ENCODE results near the gene IFITM10.
A peak's percentile ranks its signal among the peaks of the same experiment; 100 is the strongest.

The IFITM10 gene

DNA sequence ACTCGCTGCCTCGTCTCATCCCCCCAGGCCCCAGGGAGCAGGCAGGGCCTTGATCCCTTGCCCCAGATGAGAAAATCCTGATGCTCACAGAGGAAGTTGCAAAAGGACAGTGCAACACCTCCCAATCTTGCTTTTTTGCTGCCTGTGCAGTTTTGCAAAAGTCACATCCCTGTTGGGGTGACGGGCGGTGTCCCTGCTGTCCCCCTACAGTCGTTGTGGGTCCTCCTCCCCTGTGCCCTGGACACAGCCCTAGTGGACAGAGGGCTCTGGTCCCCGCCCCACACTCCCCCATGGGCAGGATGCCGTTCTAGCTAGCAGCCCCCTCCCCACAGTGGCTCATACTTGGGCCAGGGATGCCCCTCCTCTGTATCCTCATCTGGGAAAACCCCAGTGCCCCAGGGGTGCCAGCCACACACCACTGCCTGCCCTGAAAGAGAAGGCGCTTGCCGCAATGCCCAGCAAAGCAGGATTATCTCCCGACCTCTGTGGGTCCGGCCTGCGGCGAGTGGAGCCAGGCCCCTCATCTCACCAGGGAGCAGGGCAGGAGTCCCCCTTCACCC is 31.7 kb upstream of the IFITM10 start:
- Mint-ChIP-seq H3K27ac (ENCODE audit: low read depth) (no peak overlapping the region), H3K9me3 (no peaks in the 10 kb centered on the region)

DNA sequence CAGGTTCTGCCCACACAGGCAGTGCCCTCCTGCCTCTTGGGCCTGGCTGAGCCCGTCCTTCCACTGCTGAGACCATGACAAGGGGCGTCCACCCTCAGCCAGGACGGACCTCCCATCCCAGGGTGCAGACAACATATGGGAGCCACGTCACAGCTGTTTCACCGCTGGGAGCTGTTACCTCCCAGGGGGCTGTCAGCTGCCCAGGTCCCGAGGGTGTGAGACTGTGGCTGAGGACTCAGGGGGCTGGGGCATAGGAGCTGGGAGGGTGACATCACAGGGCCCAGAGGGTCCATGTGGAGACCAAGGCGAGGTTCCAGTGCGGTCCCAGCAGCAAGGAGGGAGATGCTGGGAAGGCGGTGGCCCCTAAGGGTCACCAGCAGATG is 31.2 kb upstream of the IFITM10 start:
- Mint-ChIP-seq H3K4me3 (no peak overlapping the region), H3K9me3 (no peaks in the 10 kb centered on the region), H3K4me1 (peaks cover 16% of the 10 kb centered on the region), H3K36me3 (ENCODE audit: insufficient read depth) (no peaks in the 10 kb centered on the region), H3K27me3 (no peaks in the 10 kb centered on the region), H3K27ac (ENCODE audit: low read depth) (no peak overlapping the region)
- DNase-seq (ENCODE audit: low spot score in 2 of 2) (no peak), ATAC-seq (replicated peaks; ENCODE audit: extremely low read depth, poor library complexity, severe bottlenecking) (no peak)

More for the DNA sequence above, 31.7 kb upstream of the IFITM10 start:
- DNase-seq (ENCODE audit: low spot score in 2 of 2) (no peak), ATAC-seq (replicated peaks; ENCODE audit: extremely low read depth, poor library complexity, severe bottlenecking) (no peak)
- no peaks in the 10 kb centered on the region for H3K36me3 Mint-ChIP-seq (ENCODE audit: insufficient read depth)
- no peak overlapping the region for H3K4me3 Mint-ChIP-seq
- peaks cover 16% of the 10 kb centered on the region for H3K4me1 Mint-ChIP-seq
- H3K27me3 Mint-ChIP-seq, result no peaks in the 10 kb centered on the region

GRCh38 chr11:1780700-1781592 is 30.6 kb upstream of the IFITM10 start:
- DNase-seq (ENCODE audit: low spot score in 2 of 2) (no peak), ATAC-seq (replicated peaks; ENCODE audit: extremely low read depth, poor library complexity, severe bottlenecking) (no peak)
- no peaks in the 10 kb centered on the region for H3K36me3 Mint-ChIP-seq (ENCODE audit: insufficient read depth)
- H3K9me3 Mint-ChIP-seq, result no peaks in the 10 kb centered on the region
- H3K4me3 Mint-ChIP-seq, result no peak overlapping the region
- peaks cover 16% of the 10 kb centered on the region for H3K4me1 Mint-ChIP-seq
- no peaks in the 10 kb centered on the region for H3K27me3 Mint-ChIP-seq
- H3K27ac Mint-ChIP-seq (ENCODE audit: low read depth), result no peak overlapping the region

GRCh38 chr11:1779806-1780699 is 29.7 kb upstream of the IFITM10 start:
- no peaks in the 10 kb centered on the region for H3K27me3 Mint-ChIP-seq
- peaks cover 16% of the 10 kb centered on the region for H3K4me1 Mint-ChIP-seq
- DNase-seq (ENCODE audit: low spot score in 2 of 2), result no peak
- ATAC-seq (replicated peaks; ENCODE audit: extremely low read depth, poor library complexity, severe bottlenecking), result no peak
- no peaks in the 10 kb centered on the region for H3K9me3 Mint-ChIP-seq
- H3K4me3 Mint-ChIP-seq, result no peak overlapping the region
- no peak overlapping the region for H3K27ac Mint-ChIP-seq (ENCODE audit: low read depth)
- H3K36me3 Mint-ChIP-seq (ENCODE audit: insufficient read depth), result no peaks in the 10 kb centered on the region

- no peak for DNase-seq (ENCODE audit: low spot score in 2 of 2)
- Mint-ChIP-seq H3K4me3 (no peak overlapping the region), H3K9me3 (no peaks in the 10 kb centered on the region), H3K27ac (ENCODE audit: low read depth) (no peak overlapping the region), H3K36me3 (ENCODE audit: insufficient read depth) (no peaks in the 10 kb centered on the region), H3K27me3 (no peaks in the 10 kb centered on the region), H3K4me1 (peaks cover 11% of the 10 kb centered on the region)
- ATAC-seq (replicated peaks; ENCODE audit: extremely low read depth, poor library complexity, severe bottlenecking), result no peak
These were observed 28.8 kb upstream of the IFITM10 start for GRCh38 chr11:1779034-1779805.

DNA sequence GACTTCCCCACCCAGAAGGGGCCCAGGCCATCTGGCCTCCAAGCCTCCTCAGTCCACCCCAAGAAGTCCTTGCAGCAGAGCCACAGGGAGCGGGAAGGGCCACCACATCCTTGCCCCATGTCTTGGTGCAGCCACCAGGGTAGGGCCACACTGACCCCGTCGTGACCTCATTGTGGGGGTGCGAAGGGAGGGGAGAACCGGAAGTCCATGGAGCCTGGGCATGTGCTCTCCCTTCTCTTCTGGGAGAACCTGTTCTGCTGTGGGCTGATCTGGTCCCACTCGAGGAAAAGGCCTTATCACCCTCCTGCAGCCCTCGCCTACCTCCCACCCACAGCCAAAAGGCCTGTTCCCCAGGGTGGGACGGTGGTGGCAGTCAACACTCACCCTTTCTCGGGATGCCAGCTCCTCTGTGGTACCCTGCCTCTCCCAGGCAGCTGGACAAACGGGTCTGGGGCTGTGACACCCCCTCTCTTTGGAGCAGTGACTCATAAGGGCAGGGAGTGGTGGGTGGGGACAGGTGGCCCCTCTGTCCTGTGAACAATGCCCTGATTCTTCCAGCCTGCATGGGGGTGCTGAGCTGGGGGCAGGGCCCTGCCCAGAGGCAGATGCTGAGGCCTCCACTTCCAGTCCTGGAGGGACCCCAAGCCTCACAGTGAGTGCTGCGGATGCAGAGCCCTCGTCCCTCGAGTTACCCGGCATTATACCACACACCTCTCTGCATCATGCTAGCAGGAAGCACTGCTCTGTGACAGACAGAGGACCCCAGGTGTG is 27.9 kb upstream of the IFITM10 start:
- Mint-ChIP-seq H3K36me3 (ENCODE audit: insufficient read depth) (no peaks in the 10 kb centered on the region), H3K4me1 (peaks cover 20% of the 10 kb centered on the region), H3K27me3 (no peaks in the 10 kb centered on the region), H3K27ac (ENCODE audit: low read depth) (no peak overlapping the region), H3K9me3 (no peaks in the 10 kb centered on the region), H3K4me3 (no peak overlapping the region)
- DNase-seq (ENCODE audit: low spot score in 2 of 2) (no peak), ATAC-seq (replicated peaks; ENCODE audit: extremely low read depth, poor library complexity, severe bottlenecking) (no peak)

DNA sequence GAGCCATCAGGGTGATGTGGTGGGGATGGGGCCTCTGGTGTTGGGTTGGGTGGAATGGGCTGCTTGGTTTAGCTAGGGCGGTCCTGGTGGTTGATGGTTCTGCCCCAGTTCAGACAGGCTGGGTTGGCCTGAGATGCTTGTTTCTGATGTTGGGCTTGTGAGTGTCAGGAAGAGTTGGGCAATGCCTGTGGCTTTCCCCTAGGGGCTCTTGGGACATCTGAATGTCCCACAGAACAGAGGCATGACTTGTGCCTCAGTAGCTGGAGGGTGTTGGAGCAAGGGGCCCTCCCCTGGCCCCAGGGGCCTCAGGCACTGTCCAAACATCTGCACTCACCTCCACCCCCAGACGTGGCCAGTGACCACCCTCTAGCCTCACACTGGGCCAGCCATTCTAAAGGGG is 27.3 kb upstream of the IFITM10 start:
- Mint-ChIP-seq H3K4me1 (peaks cover 25% of the 10 kb centered on the region), H3K4me3 (no peak overlapping the region), H3K9me3 (no peaks in the 10 kb centered on the region), H3K27me3 (no peaks in the 10 kb centered on the region), H3K36me3 (ENCODE audit: insufficient read depth) (no peaks in the 10 kb centered on the region), H3K27ac (ENCODE audit: low read depth) (no peak overlapping the region)
- DNase-seq (ENCODE audit: low spot score in 2 of 2), result no peak
- ATAC-seq (replicated peaks; ENCODE audit: extremely low read depth, poor library complexity, severe bottlenecking), result no peak

GRCh38 chr11:1776944-1777715 is 26.7 kb upstream of the IFITM10 start:
- DNase-seq (ENCODE audit: low spot score in 2 of 2) (no peak), ATAC-seq (replicated peaks; ENCODE audit: extremely low read depth, poor library complexity, severe bottlenecking) (no peak)
- no peak overlapping the region for H3K27ac Mint-ChIP-seq (ENCODE audit: low read depth)
- no peaks in the 10 kb centered on the region for H3K9me3 Mint-ChIP-seq
- no peak overlapping the region for H3K4me3 Mint-ChIP-seq
- no peaks in the 10 kb centered on the region for H3K27me3 Mint-ChIP-seq
- H3K4me1 Mint-ChIP-seq, result peaks cover 31% of the 10 kb centered on the region
- H3K36me3 Mint-ChIP-seq (ENCODE audit: insufficient read depth), result peaks cover 1% of the 10 kb centered on the region

GRCh38 chr11:1776331-1776851 is 26.0 kb upstream of the IFITM10 start:
- ATAC-seq (replicated peaks; ENCODE audit: extremely low read depth, poor library complexity, severe bottlenecking), result no peak
- Mint-ChIP-seq H3K9me3 (no peaks in the 10 kb centered on the region), H3K27me3 (no peaks in the 10 kb centered on the region), H3K27ac (ENCODE audit: low read depth) (no peak overlapping the region), H3K4me1 (peaks cover 35% of the 10 kb centered on the region), H3K36me3 (ENCODE audit: insufficient read depth) (peaks cover 1% of the 10 kb centered on the region), H3K4me3 (no peak overlapping the region)
- DNase-seq (ENCODE audit: low spot score in 2 of 2), result no peak

DNA sequence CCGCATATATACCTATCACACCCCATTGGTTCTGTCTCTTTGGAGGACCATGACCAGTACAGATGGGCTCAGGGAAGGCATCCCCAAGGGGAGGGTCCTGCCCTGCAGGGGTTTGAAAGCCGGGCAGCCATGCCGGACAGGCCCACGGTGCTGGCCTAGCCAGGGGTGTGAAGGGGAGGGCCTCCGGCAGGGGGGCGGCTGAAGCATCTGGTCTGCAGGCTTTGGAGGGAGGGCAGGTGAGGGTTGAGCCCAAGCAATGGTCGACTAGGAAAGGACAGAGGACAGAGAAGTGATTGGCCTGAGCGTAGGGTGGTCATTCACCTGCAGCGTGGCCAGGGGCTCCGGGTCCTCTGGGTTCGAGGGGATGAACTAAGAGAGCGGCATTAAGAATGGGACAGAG is 24.5 kb upstream of the IFITM10 start:
- Mint-ChIP-seq H3K4me3 (no peak overlapping the region), H3K9me3 (no peaks in the 10 kb centered on the region), H3K27ac (ENCODE audit: low read depth) (no peak overlapping the region), H3K36me3 (ENCODE audit: insufficient read depth) (peaks cover 1% of the 10 kb centered on the region), H3K4me1 (peaks cover 25% of the 10 kb centered on the region), H3K27me3 (no peaks in the 10 kb centered on the region)
- ATAC-seq (replicated peaks; ENCODE audit: extremely low read depth, poor library complexity, severe bottlenecking) (no peak), DNase-seq (ENCODE audit: low spot score in 2 of 2) (no peak)

DNA sequence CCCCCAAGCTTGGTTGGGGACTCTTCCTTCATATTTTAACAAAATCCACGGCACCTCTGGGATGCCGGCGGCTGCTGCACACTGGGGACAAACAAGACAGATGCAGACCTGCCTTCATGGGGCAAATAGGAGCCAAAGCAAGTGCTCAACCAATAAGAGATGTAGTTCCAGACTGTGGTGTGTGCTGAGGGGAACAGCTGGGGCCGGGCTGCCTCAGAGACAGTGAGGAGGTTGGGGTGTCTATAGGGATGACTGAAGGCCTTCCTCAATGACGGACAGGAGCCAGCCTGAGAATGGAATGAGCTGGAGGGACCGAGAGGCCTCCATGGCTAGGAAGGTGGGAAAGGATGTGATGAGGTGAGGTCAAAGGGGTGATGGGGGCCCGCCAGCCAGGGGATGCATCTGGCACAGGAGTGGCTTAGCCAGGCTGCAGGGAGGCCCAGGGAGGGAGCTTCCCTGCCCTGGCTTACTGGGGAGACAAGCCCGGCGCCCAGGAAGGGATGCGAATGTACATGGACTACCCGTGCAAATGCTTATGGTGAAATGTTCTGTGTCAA is 23.7 kb upstream of the IFITM10 start:
- DNase-seq (ENCODE audit: low spot score in 2 of 2) (no peak), ATAC-seq (replicated peaks; ENCODE audit: extremely low read depth, poor library complexity, severe bottlenecking) (no peak)

More for the DNA sequence above, 23.7 kb upstream of the IFITM10 start:
- H3K36me3 Mint-ChIP-seq (ENCODE audit: insufficient read depth), result peaks cover 1% of the 10 kb centered on the region
- H3K9me3 Mint-ChIP-seq, result no peaks in the 10 kb centered on the region
- H3K4me1 Mint-ChIP-seq, result peaks cover 24% of the 10 kb centered on the region
- H3K4me3 Mint-ChIP-seq, result no peak overlapping the region
- H3K27me3 Mint-ChIP-seq, result no peaks in the 10 kb centered on the region
- H3K27ac Mint-ChIP-seq (ENCODE audit: low read depth), result peak overlapping the region; percentile 48
